ENCODE measurements around the gene ZFPM1.

DNA sequence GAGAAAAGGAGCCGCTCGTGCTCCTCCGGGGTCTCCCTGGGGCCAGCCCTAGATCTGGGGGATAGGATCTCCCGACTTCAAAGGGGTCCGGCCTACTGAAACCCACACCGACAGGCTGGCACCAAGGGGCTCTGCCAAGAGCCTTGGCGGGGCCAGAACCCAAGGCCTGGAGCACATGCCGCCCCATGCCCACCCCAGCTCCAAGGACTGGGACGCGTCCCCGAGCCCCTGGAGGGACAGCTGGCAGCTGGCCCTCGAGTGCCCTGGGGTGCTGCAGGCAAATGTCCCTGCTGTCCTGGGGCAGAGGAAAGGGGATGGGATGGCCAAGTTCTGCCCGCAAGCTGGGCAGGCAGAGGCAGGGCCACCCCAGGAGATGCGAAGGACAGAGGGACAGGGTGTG lies 31.8 kb upstream of the ZFPM1 start:
- TF ChIP-seq, protein P1, sequence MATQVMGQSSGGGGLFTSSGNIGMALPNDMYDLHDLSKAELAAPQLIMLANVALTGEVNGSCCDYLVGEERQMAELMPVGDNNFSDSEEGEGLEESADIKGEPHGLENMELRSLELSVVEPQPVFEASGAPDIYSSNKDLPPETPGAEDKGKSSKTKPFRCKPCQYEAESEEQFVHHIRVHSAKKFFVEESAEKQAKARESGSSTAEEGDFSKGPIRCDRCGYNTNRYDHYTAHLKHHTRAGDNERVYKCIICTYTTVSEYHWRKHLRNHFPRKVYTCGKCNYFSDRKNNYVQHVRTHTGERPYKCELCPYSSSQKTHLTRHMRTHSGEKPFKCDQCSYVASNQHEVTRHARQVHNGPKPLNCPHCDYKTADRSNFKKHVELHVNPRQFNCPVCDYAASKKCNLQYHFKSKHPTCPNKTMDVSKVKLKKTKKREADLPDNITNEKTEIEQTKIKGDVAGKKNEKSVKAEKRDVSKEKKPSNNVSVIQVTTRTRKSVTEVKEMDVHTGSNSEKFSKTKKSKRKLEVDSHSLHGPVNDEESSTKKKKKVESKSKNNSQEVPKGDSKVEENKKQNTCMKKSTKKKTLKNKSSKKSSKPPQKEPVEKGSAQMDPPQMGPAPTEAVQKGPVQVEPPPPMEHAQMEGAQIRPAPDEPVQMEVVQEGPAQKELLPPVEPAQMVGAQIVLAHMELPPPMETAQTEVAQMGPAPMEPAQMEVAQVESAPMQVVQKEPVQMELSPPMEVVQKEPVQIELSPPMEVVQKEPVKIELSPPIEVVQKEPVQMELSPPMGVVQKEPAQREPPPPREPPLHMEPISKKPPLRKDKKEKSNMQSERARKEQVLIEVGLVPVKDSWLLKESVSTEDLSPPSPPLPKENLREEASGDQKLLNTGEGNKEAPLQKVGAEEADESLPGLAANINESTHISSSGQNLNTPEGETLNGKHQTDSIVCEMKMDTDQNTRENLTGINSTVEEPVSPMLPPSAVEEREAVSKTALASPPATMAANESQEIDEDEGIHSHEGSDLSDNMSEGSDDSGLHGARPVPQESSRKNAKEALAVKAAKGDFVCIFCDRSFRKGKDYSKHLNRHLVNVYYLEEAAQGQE (IDR thresholded peaks at IDR 0.05; ENCODE audit: low read depth): no peak
- no peak for TF ChIP-seq CEBPB (IDR thresholded peaks at IDR 0.05)
- no peak for TF ChIP-seq ZBTB7A (IDR thresholded peaks at IDR 0.05; ENCODE audit: low read depth)
- TF ChIP-seq, protein P2, sequence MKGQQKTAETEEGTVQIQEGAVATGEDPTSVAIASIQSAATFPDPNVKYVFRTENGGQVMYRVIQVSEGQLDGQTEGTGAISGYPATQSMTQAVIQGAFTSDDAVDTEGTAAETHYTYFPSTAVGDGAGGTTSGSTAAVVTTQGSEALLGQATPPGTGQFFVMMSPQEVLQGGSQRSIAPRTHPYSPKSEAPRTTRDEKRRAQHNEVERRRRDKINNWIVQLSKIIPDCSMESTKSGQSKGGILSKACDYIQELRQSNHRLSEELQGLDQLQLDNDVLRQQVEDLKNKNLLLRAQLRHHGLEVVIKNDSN (IDR thresholded peaks at IDR 0.05): no peak
- no peak for TF ChIP-seq TEAD4 (IDR thresholded peaks at IDR 0.05)
- no peak for TF ChIP-seq CREB1 (IDR thresholded peaks at IDR 0.05; ENCODE audit: low read depth)
